ENCODE data around the gene MYRF.

DNA sequence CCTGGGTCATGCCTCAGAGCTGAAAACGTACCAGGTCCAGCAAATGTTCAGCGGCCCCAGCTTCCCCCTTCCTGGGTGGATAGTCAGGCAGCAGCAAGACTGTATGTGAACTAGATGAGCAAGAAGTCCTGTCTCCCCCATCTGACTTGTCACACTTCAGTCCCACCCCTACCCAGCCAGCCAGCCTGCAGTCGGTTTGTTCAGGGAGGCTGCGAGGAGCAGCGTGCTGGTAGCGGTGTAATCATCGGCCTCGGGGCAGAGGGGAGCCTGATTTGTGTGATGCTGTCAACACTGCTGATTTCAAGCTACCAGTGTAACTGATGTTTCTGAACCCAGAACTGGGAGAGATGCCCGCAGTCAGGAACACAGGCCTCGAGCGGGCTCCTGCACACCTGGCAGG lies 30.4 kb downstream of the MYRF start:
- no peak for TF ChIP-seq POLR2A (IDR thresholded peaks at IDR 0.05; ENCODE audit: low read length)
- no peak for TF ChIP-seq GATA1 (IDR thresholded peaks at IDR 0.05; ENCODE audit: low read depth, low read length)

All from erythroblast (primary cell).